ENCODE results near the gene SLC12A1. TPM values are rescaled to one million over a fixed set of nuclear protein-coding genes. Genes with fewer than 3 reads are reported as not detected.

SLC12A1 gene
- total RNA-seq (not detected), polyA plus RNA-seq (not detected)

GRCh38 chr15:48205981-48206380 is at the start of gene SLC12A1:
Gene SLC12A1, plus strand, starts transcription at chr15:48206302. Its CDS starts 1,418 bp downstream, at chr15:48207720.
- ATAC-seq (ENCODE audit: low read depth in 2 of 2) (no peak), DNase-seq (no peak)
- no peaks in the 10 kb centered on the region for H3K9me3 ChIP-seq (ENCODE audit: control insufficient read depth in 2 of 2, low read length in 2 of 2)
- no peak within 1 kb of the TSS for H3K27ac ChIP-seq (ENCODE audit: insufficient read depth, low read length, poor library complexity, severe bottlenecking)
- H3K4me1 ChIP-seq (ENCODE audit: control insufficient read depth, insufficient read depth, low read length, poor library complexity, severe bottlenecking): no peaks in the 10 kb centered on the region
- Mint-ChIP-seq H3K27me3 (peaks cover 21% of the 10 kb centered on the region), H3K4me3 (no peak within 1 kb of the TSS), H3K9me3 (peaks cover 0 to 2% (median 0%) of the 10 kb centered on the region in 7 donors), H3K27ac (no peak within 1 kb of the TSS), H3K36me3 (no peaks in the 10 kb centered on the region), H3K4me1 (no peaks in the 10 kb centered on the region)
- no peaks in the 10 kb centered on the region for H3K36me3 ChIP-seq (ENCODE audit: control insufficient read depth, insufficient read depth, low read length)
- H3K27me3 ChIP-seq (ENCODE audit: control insufficient read depth, insufficient read depth, low read length): no peaks in the 10 kb centered on the region
- H3K4me3 ChIP-seq (ENCODE audit: low read depth, low read length): no peak within 1 kb of the TSS

GRCh38 chr15:48168616-48169015 is 37.5 kb upstream of the SLC12A1 start:
- Histone ChIP-seq H3K27ac (ENCODE audit: insufficient read depth, low read length, poor library complexity, severe bottlenecking) (no peak overlapping the region), H3K27me3 (ENCODE audit: control insufficient read depth, insufficient read depth, low read length) (no peaks in the 10 kb centered on the region), H3K4me3 (ENCODE audit: low read depth, low read length) (no peak overlapping the region), H3K36me3 (ENCODE audit: control insufficient read depth, insufficient read depth, low read length) (no peaks in the 10 kb centered on the region), H3K4me1 (ENCODE audit: control insufficient read depth, insufficient read depth, low read length, poor library complexity, severe bottlenecking) (no peaks in the 10 kb centered on the region), H3K9me3 (ENCODE audit: control insufficient read depth in 2 of 2, low read length in 2 of 2) (no peaks in the 10 kb centered on the region)
- ATAC-seq (ENCODE audit: low read depth in 2 of 2) (no peak), DNase-seq (no peak)
- no peak overlapping the region for H3K27ac Mint-ChIP-seq
- H3K4me3 Mint-ChIP-seq: no peak overlapping the region
- peaks cover 5% of the 10 kb centered on the region for H3K36me3 Mint-ChIP-seq
- peaks cover 0 to 10% (median 3%) of the 10 kb centered on the region in 4 donors for H3K4me1 Mint-ChIP-seq
- H3K9me3 Mint-ChIP-seq: peaks cover 0 to 7% (median 2%) of the 10 kb centered on the region in 7 donors
- H3K27me3 Mint-ChIP-seq: no peaks in the 10 kb centered on the region

DNA sequence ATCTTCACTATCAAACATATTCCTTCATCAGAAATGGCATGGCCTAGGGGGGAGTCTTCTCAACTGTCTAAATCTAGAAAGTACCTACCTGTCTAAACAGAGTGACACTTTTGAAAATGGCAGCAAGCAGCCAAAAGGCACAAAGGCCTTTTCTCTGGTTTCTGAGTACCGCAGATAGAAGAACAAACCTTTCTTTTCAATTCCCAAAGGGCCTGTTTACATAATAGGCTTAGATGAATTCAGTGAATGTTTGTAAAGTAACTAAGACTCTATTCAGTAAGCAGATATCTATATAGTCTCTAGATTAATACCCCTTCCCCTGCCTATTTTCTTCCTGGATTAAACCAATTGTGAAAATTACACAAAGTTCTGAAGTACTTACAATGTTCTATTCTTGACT is 35.1 kb upstream of the SLC12A1 start:
- Mint-ChIP-seq H3K9me3 (peaks cover 0 to 7% (median 2%) of the 10 kb centered on the region in 7 donors), H3K4me1 (peaks cover 3 to 16% (median 7%) of the 10 kb centered on the region in 4 donors), H3K27ac (no peak overlapping the region), H3K27me3 (no peaks in the 10 kb centered on the region), H3K4me3 (no peak overlapping the region), H3K36me3 (peaks cover 8% of the 10 kb centered on the region)
- Histone ChIP-seq H3K4me1 (ENCODE audit: control insufficient read depth, insufficient read depth, low read length, poor library complexity, severe bottlenecking) (no peaks in the 10 kb centered on the region), H3K27ac (ENCODE audit: insufficient read depth, low read length, poor library complexity, severe bottlenecking) (no peak overlapping the region), H3K27me3 (ENCODE audit: control insufficient read depth, insufficient read depth, low read length) (no peaks in the 10 kb centered on the region), H3K36me3 (ENCODE audit: control insufficient read depth, insufficient read depth, low read length) (no peaks in the 10 kb centered on the region), H3K9me3 (ENCODE audit: control insufficient read depth in 2 of 2, low read length in 2 of 2) (no peaks in the 10 kb centered on the region), H3K4me3 (ENCODE audit: low read depth, low read length) (no peak overlapping the region)
- DNase-seq (no peak), ATAC-seq (ENCODE audit: low read depth in 2 of 2) (no peak)

DNA sequence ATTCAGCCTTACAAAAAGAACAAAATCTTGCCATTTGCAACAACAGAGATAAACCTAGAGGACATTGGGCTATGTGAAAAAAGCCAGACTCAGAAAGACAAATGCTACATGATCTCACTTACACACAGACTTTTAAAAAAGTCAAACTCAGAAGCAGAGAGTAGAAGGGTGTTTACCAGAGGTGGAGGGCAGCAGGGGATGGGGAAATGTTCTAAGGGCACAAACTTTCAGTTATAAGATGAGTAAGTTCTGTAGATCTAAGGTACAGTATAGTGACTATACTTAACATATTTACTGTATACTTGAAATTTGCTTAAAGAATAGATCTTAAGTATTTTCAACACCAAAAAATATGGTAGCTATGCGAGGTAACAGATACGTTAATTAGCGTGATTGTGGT is 31.0 kb upstream of the SLC12A1 start:
- H3K27ac Mint-ChIP-seq: no peak overlapping the region
- Histone ChIP-seq H3K36me3 (ENCODE audit: control insufficient read depth, insufficient read depth, low read length) (no peaks in the 10 kb centered on the region), H3K4me1 (ENCODE audit: control insufficient read depth, insufficient read depth, low read length, poor library complexity, severe bottlenecking) (peaks cover 10% of the 10 kb centered on the region), H3K27ac (ENCODE audit: insufficient read depth, low read length, poor library complexity, severe bottlenecking) (no peak overlapping the region), H3K4me3 (ENCODE audit: low read depth, low read length) (no peak overlapping the region), H3K27me3 (ENCODE audit: control insufficient read depth, insufficient read depth, low read length) (no peaks in the 10 kb centered on the region), H3K9me3 (ENCODE audit: control insufficient read depth in 2 of 2, low read length in 2 of 2) (no peaks in the 10 kb centered on the region)
- DNase-seq (no peak), ATAC-seq (ENCODE audit: low read depth in 2 of 2) (no peak)
- H3K4me3 Mint-ChIP-seq: peak overlapping the region in 1 of 4 donors; percentile 18
- peaks cover 0 to 7% (median 2%) of the 10 kb centered on the region in 7 donors for H3K9me3 Mint-ChIP-seq
- H3K27me3 Mint-ChIP-seq: peaks cover 14% of the 10 kb centered on the region
- H3K4me1 Mint-ChIP-seq: peaks cover 10 to 38% (median 15%) of the 10 kb centered on the region in 4 donors
- H3K36me3 Mint-ChIP-seq: peaks cover 3% of the 10 kb centered on the region

DNA sequence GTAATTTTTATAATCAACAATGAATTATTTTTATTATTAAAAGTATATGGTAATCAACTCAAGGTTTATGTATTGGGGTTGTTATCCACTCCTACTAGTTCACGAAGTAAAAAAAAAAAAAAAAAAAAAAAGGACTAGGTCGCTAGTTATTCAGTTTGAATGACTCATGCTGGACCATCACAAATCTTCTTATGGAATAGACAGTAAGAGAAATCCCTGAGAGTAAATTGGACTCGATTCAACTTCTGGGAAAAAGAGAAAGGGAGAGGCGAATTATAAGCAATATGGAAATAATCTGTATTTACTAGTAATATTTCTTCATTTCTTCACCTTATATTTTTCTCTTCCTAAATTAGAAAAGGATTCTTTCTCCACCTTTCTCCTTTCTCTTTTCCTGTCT is 30.0 kb upstream of the SLC12A1 start:
- Mint-ChIP-seq H3K9me3 (peaks cover 0 to 7% (median 2%) of the 10 kb centered on the region in 7 donors), H3K4me1 (peaks cover 5 to 38% (median 15%) of the 10 kb centered on the region in 4 donors), H3K27ac (no peak overlapping the region), H3K36me3 (peaks cover 3% of the 10 kb centered on the region), H3K4me3 (peak overlapping the region in 2 of 4 donors; percentile 81 to 97), H3K27me3 (peaks cover 20% of the 10 kb centered on the region)
- Histone ChIP-seq H3K27me3 (ENCODE audit: control insufficient read depth, insufficient read depth, low read length) (no peaks in the 10 kb centered on the region), H3K4me3 (ENCODE audit: low read depth, low read length) (no peak overlapping the region), H3K4me1 (ENCODE audit: control insufficient read depth, insufficient read depth, low read length, poor library complexity, severe bottlenecking) (peaks cover 10% of the 10 kb centered on the region), H3K36me3 (ENCODE audit: control insufficient read depth, insufficient read depth, low read length) (no peaks in the 10 kb centered on the region), H3K27ac (ENCODE audit: insufficient read depth, low read length, poor library complexity, severe bottlenecking) (no peak overlapping the region), H3K9me3 (ENCODE audit: control insufficient read depth in 2 of 2, low read length in 2 of 2) (no peaks in the 10 kb centered on the region)
- ATAC-seq (ENCODE audit: low read depth in 2 of 2) (no peak), DNase-seq (no peak)

- DNase-seq: no peak
- H3K4me3 ChIP-seq (ENCODE audit: low read depth, low read length): peak overlapping the region; percentile 83
- H3K27ac Mint-ChIP-seq: peak overlapping the region in 2 of 3 donors; percentile 2 to 95
Observed at GRCh38 chr15:48176957-48177356, 29.1 kb upstream of the SLC12A1 start.

GRCh38 chr15:48177383-48177765 is 28.7 kb upstream of the SLC12A1 start:
- Mint-ChIP-seq H3K27me3 (peaks cover 23% of the 10 kb centered on the region), H3K4me3 (peak overlapping the region; percentile 81 to 97 (median 92)), H3K9me3 (peaks cover 0 to 8% (median 4%) of the 10 kb centered on the region in 7 donors), H3K27ac (peak overlapping the region in 2 of 3 donors; percentile 77 to 95), H3K4me1 (peaks cover 5 to 38% (median 14%) of the 10 kb centered on the region in 4 donors), H3K36me3 (peaks cover 3% of the 10 kb centered on the region)
- Histone ChIP-seq H3K9me3 (ENCODE audit: control insufficient read depth in 2 of 2, low read length in 2 of 2) (no peaks in the 10 kb centered on the region), H3K36me3 (ENCODE audit: control insufficient read depth, insufficient read depth, low read length) (no peaks in the 10 kb centered on the region), H3K4me3 (ENCODE audit: low read depth, low read length) (peak overlapping the region; percentile 83), H3K27ac (ENCODE audit: insufficient read depth, low read length, poor library complexity, severe bottlenecking) (peak overlapping the region; percentile 28), H3K4me1 (ENCODE audit: control insufficient read depth, insufficient read depth, low read length, poor library complexity, severe bottlenecking) (peaks cover 10% of the 10 kb centered on the region), H3K27me3 (ENCODE audit: control insufficient read depth, insufficient read depth, low read length) (peaks cover 4% of the 10 kb centered on the region)
- ATAC-seq (ENCODE audit: low read depth in 2 of 2) (peak; percentile 27 to 43), DNase-seq (peak in 2 of 3 donors; percentile 11 to 38)

More at GRCh38 chr15:48176957-48177356, 29.1 kb upstream of the SLC12A1 start:
- Histone ChIP-seq H3K27ac (ENCODE audit: insufficient read depth, low read length, poor library complexity, severe bottlenecking) (peak overlapping the region; percentile 28), H3K36me3 (ENCODE audit: control insufficient read depth, insufficient read depth, low read length) (no peaks in the 10 kb centered on the region), H3K4me1 (ENCODE audit: control insufficient read depth, insufficient read depth, low read length, poor library complexity, severe bottlenecking) (peaks cover 10% of the 10 kb centered on the region), H3K9me3 (ENCODE audit: control insufficient read depth in 2 of 2, low read length in 2 of 2) (no peaks in the 10 kb centered on the region), H3K27me3 (ENCODE audit: control insufficient read depth, insufficient read depth, low read length) (peaks cover 1% of the 10 kb centered on the region)
- H3K9me3 Mint-ChIP-seq: peaks cover 0 to 8% (median 3%) of the 10 kb centered on the region in 7 donors
- peak overlapping the region; percentile 81 to 97 (median 92) for H3K4me3 Mint-ChIP-seq
- ATAC-seq (ENCODE audit: low read depth in 2 of 2): no peak
- peaks cover 23% of the 10 kb centered on the region for H3K27me3 Mint-ChIP-seq
- peaks cover 3% of the 10 kb centered on the region for H3K36me3 Mint-ChIP-seq
- peaks cover 5 to 38% (median 14%) of the 10 kb centered on the region in 4 donors for H3K4me1 Mint-ChIP-seq
